ENCODE results near the gene NXNL2.

The NXNL2 gene

DNA sequence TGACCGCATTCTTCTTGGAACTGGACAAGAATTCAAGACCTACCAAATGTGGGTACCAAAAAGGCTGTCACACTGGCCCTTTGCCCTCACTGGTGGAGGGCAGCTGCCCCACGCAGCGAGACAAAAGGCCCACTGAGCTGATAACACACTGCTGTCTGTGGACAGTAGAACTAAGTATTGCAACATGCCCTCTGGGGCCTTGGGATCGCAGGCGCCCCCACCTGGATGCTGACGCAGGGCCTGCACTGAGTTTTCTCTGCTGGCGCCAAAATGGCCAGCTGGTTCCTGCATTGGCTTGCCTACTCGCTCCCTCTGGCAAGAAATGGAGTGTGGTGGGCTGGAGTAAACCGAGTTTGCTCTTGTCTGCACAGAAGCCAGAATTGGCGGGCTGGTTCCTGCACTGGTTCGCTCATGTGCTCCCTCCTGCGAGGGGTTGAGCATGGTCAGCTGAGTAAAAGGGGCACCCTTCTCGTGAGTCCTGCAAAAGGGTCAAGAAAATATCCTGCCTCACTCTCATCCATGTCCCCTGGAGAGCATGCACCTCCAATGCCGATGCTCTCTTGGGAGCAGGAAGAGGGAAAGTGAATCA is 55.7 kb downstream of the NXNL2 start:
- TF ChIP-seq, protein P1, sequence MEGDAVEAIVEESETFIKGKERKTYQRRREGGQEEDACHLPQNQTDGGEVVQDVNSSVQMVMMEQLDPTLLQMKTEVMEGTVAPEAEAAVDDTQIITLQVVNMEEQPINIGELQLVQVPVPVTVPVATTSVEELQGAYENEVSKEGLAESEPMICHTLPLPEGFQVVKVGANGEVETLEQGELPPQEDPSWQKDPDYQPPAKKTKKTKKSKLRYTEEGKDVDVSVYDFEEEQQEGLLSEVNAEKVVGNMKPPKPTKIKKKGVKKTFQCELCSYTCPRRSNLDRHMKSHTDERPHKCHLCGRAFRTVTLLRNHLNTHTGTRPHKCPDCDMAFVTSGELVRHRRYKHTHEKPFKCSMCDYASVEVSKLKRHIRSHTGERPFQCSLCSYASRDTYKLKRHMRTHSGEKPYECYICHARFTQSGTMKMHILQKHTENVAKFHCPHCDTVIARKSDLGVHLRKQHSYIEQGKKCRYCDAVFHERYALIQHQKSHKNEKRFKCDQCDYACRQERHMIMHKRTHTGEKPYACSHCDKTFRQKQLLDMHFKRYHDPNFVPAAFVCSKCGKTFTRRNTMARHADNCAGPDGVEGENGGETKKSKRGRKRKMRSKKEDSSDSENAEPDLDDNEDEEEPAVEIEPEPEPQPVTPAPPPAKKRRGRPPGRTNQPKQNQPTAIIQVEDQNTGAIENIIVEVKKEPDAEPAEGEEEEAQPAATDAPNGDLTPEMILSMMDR (conservative IDR thresholded peaks at IDR 0.05; ENCODE audit: low read depth), result no peak
- POLR2A ChIA-PET (ENCODE audit: low non-redundant PET), result no interaction called here
- CTCF ChIA-PET, result no interaction called here
- DNase-seq (ENCODE audit: low spot score), result no peak
- H3K27ac ChIP-seq, result no peak overlapping the region

DNA sequence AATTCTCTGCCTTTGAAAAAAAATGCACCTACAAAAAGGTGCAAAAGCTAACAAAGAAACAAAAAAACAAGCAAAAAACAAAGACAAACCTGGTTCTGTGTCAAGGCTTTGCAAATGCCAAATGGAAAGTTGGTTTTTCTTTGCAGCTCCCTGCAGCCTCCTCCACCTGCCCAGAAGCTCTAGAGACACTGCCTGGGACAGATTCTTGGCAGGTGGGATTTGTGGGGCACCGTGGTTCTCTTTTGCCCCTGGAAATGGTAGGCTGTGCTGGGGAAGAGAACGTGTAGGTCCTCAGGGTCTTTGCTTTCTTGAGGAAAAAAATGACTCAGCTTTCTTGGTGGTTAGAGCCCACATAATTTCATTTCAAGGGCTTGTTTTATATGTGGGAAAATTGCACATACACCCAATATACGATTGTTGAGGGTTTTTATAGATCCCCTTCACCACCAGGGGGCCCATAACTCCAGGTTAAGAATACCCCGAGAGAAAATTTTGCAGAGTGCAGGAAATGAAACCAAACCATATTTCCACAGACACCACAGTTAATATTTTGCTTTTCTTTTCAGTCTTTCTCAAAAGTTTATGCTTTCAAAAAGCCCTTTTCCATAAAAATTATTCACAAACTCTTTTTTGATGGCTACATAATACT is 58.7 kb downstream of the NXNL2 start:
- peak; percentile 68 for DNase-seq (ENCODE audit: low spot score)
- POLR2A ChIA-PET (ENCODE audit: low non-redundant PET), result no interaction called here
- TF ChIP-seq, protein P1 (conservative IDR thresholded peaks at IDR 0.05; ENCODE audit: low read depth), result peak; percentile 62

More for the DNA sequence above, 58.7 kb downstream of the NXNL2 start:
- CTCF ChIA-PET, result interaction anchor here (0.6 to 2.1 kb wide), 8 partner anchors 9 to 411 kb away, joined by 3 to 9 read pairs (median 4); no protein-coding TSS in a partner anchor
- no peak overlapping the region for H3K27ac ChIP-seq
